Testis (tissue), 2 donors: ENCODE data around the gene COMTD1.

Source experiments
- POLR2A ChIP-seq: fragments of 450-650 bp; IDR thresholded peaks from one replicate; pipeline ENCODE4 v1.6.1; 2017; ENCODE audit warnings: antibody characterized with exemption, mild to moderate bottlenecking, moderate library complexity
- TF ChIP-seq, protein P1 (sequence below), 3 experiments: fragments of 450-650 bp in 2 of 3; fragments of 200-600 bp in 1 of 3; sonication (generic) in 1 of 3; IDR thresholded peaks; one replicate each; pipeline ENCODE4 v1.5.1; 2016 to 2019; ENCODE audit warnings: antibody characterized with exemption in 3 of 3, mild to moderate bottlenecking in 2 of 3, moderate library complexity in 1 of 3

DNA sequence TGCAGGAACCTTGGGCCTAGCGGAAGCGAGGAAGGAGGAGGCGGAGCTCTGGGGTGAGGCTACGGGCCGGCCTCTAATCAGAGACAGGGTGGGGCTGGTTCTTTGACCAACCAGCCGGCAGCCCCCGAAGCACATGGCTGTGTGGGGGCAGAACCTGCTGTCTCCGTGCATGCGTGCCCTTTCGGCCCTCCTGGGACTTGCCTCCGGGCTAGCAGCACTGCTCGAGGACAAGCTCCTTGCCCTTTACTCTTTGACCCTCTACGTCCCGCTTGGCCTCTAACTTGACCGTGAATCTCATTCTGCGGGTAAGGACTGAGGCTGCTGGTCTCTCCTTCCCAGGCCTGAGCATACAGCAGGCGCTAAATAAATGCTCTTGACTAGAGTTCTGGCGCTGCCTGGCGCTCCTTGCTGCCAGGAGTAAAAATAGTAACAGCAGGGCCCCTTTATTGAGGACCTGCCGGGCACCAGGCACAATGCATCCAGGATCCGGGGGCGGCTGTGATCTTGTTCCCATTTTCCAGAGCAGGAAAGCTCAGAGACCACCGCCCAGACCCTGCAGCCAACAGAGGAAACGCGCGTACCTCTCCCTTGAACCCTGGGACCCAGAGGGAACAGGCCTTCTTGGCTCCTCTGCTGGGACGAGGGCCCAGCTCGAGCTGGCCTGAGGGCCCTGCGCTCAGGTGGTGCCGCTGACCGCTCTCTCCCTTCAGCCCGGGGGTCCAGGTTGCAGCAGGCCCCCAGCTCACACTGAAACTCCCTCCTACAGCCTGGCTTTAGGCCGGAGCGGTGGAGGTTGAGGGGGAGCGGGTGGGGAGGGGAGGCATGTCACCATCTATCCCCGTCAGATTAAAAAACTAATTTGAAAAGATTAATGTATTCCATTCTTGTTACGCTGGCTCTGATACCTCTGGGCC is 2.7 kb upstream of the COMTD1 start:
- TF ChIP-seq, protein P1, sequence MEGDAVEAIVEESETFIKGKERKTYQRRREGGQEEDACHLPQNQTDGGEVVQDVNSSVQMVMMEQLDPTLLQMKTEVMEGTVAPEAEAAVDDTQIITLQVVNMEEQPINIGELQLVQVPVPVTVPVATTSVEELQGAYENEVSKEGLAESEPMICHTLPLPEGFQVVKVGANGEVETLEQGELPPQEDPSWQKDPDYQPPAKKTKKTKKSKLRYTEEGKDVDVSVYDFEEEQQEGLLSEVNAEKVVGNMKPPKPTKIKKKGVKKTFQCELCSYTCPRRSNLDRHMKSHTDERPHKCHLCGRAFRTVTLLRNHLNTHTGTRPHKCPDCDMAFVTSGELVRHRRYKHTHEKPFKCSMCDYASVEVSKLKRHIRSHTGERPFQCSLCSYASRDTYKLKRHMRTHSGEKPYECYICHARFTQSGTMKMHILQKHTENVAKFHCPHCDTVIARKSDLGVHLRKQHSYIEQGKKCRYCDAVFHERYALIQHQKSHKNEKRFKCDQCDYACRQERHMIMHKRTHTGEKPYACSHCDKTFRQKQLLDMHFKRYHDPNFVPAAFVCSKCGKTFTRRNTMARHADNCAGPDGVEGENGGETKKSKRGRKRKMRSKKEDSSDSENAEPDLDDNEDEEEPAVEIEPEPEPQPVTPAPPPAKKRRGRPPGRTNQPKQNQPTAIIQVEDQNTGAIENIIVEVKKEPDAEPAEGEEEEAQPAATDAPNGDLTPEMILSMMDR (IDR thresholded peaks at IDR 0.05) = no peak
- TF ChIP-seq POLR2A = no peak
